Measurements from ENCODE around the gene SLC7A7.

DNA sequence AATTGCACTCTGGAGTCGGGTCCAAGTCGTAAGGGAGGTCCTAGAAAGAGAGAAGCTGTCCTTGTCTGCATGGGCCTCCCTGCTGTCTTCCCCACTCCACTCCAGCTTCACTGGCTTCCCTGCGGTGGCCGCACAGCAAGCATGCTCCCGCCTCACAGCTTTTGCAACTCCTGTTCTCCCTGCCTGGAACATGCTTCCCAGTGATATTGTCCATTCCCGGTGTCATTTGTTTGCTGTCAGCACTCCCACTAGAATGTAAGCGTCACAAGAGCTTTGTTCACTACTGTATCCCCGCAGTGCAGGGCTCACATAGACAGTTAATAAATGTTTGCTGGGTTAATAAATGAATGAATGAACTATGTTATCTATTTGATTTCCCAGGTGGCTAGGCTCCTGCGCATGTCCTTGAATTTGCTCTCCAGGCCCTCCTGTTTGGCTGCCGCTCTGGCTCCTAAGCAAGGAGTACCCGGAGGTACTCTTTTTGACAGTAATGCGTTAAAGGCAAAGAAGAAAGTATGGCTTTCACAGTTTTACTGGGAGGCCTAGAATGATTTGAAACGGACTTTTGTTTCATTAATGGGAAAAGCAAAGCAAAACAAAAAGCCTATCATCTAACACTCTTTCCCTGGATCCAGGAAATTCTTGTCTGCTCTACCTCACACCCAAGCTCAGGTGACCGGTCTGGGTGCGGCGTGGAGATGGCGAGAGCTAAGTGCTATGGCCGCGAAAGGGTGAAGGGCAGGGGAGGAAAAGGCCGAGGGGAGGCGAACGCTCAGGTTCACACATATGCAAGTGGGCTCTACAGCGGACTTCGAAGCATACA lies 6.2 kb upstream of the SLC7A7 start:
- TF ChIP-seq EZH2 (IDR thresholded peaks at IDR 0.05; ENCODE audit: insufficient read depth, poor library complexity, severe bottlenecking) (no peak), EZH2phosphoT487 (IDR thresholded peaks at IDR 0.05; ENCODE audit: insufficient read depth, low read depth) (no peak)

All from GM23248 (cell line).